HCT116 (cell line): ENCODE results near the gene FSHR.

Source experiments
- ATF3 ChIP-seq: IDR thresholded peaks from 2 replicates; pipeline ENCODE4 v1.6.1; 2012
- CTCF ChIP-seq, 3 experiments: fragments of 200-600 bp in 1 of 3; sonication (generic) in 1 of 3; IDR thresholded peaks in 2 of 3; conservative IDR thresholded peaks in 1 of 3; 2 replicates each; pipeline ENCODE4 v1.5.1; 2012 to 2017; ENCODE audit warnings: low read depth in 2 of 3, low read length in 2 of 3, antibody characterized with exemption in 1 of 3, borderline replicate concordance in 1 of 3, control low read depth in 1 of 3, mild to moderate bottlenecking in 1 of 3, mixed read lengths in 1 of 3, mixed run types in 1 of 3, moderate library complexity in 1 of 3; ENCODE audit not compliant: insufficient read depth in 1 of 3
- POLR2AphosphoS5 ChIP-seq: IDR thresholded peaks from 2 replicates; pipeline ENCODE4 v1.6.1; 2011; ENCODE audit warnings: mild to moderate bottlenecking, low read depth, low read length, moderate library complexity

- TF ChIP-seq CTCF (IDR thresholded peaks at IDR 0.05 in 2 of 3, conservative IDR thresholded peaks at IDR 0.05 in 1 of 3; ENCODE audit: borderline replicate concordance in 1 of 3, insufficient read depth in 1 of 3, low read depth in 2 of 3, low read length in 2 of 3): no peak
- TF ChIP-seq POLR2AphosphoS5: no peak
- TF ChIP-seq ATF3: no peak
These were observed 109.8 kb downstream of the FSHR start for GRCh38 chr2:49044350-49045079.
